ENCODE measurements around the gene TREML2.
"Not testable (repeated sequence)": the region's sequence is repeated elsewhere in the genome, so short reads cannot be mapped to it uniquely, and the experiment has no call there.

- not testable (repeated sequence) for TF ChIP-seq FOXA1 (IDR thresholded peaks at IDR 0.05); NFRKB (IDR thresholded peaks at IDR 0.05); LEF1 (IDR thresholded peaks at IDR 0.05; ENCODE audit: borderline replicate concordance); TARDBP (IDR thresholded peaks at IDR 0.05); FOXK2 (IDR thresholded peaks at IDR 0.05); ELF4 (IDR thresholded peaks at IDR 0.05); L3MBTL2 (conservative IDR thresholded peaks at IDR 0.05); HDGF (IDR thresholded peaks at IDR 0.05; ENCODE audit: borderline replicate concordance); FOXM1 (IDR thresholded peaks at IDR 0.05; ENCODE audit: borderline replicate concordance); SP1 (IDR thresholded peaks at IDR 0.05); BHLHE40 (IDR thresholded peaks at IDR 0.05; ENCODE audit: borderline replicate concordance); CTBP1 (IDR thresholded peaks at IDR 0.05; ENCODE audit: borderline replicate concordance); ARNT (IDR thresholded peaks at IDR 0.05)
- TF ChIP-seq, protein P1, sequence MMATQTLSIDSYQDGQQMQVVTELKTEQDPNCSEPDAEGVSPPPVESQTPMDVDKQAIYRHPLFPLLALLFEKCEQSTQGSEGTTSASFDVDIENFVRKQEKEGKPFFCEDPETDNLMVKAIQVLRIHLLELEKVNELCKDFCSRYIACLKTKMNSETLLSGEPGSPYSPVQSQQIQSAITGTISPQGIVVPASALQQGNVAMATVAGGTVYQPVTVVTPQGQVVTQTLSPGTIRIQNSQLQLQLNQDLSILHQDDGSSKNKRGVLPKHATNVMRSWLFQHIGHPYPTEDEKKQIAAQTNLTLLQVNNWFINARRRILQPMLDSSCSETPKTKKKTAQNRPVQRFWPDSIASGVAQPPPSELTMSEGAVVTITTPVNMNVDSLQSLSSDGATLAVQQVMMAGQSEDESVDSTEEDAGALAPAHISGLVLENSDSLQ (IDR thresholded peaks at IDR 0.05), result not testable (repeated sequence)
Observed at GRCh38 chr6:41246529-41246928, 45.6 kb upstream of the TREML2 start.
